Left ventricle myocardium inferior (tissue), 1 donor: ENCODE data around the gene ANXA5. TPM values are rescaled to one million over a fixed set of nuclear protein-coding genes. Genes with fewer than 3 reads are reported as not detected.

Source experiments
- DNase-seq: peaks from one replicate; pipeline ENCODE4 v3.0.0-alpha.2; 2020
- H3K27ac ChIP-seq: fragments of 200-600 bp; replicated peaks from 2 replicates; pipeline ENCODE4 v1.8.0; 2021
- H3K27me3 ChIP-seq: fragments of 200-600 bp; 2 replicates; pipeline ENCODE4 v1.8.0; 2021; ENCODE audit warnings: low read depth
- H3K36me3 ChIP-seq: fragments of 200-600 bp; 2 replicates; pipeline ENCODE4 v1.8.0; 2021
- H3K4me1 ChIP-seq: fragments of 200-600 bp; 2 replicates; pipeline ENCODE4 v1.8.0; 2021
- H3K4me3 ChIP-seq: fragments of 200-600 bp; 2 replicates; pipeline ENCODE4 v1.8.0; 2021; ENCODE audit warnings: mild to moderate bottlenecking, moderate library complexity
- H3K9me3 ChIP-seq: fragments of 200-600 bp; replicated peaks from 2 replicates; pipeline ENCODE4 v1.8.0; 2021
- intact Hi-C: fragments of 100-400 bp; cut with micrococcal nuclease; formaldehyde crosslinking; loops from one replicate; pipeline ENCODE4 v1.11.0; 2022
- total RNA-seq: library from RNA; stranded (reverse); fragmentation: NEBNext Ultra II Directional; extraction: Animal tissue kit (Norgen Biotek cat#: 25700); gene quantifications from one replicate; pipeline ENCODE4 v1.2.1, GENCODE V29; 2021
- TF ChIP-seq, protein P1 (sequence below): fragments of 200-600 bp; IDR thresholded peaks from 2 replicates; pipeline ENCODE4 v1.8.0; 2021; ENCODE audit warnings: antibody characterized with exemption, mild to moderate bottlenecking, borderline replicate concordance
- donor health status: DM: no; HTN: yes; CAD: no; lungs with severe emphysema.

The ANXA5 gene
- total RNA-seq, 1 donor from 2014 or later, result 99.7 TPM

DNA sequence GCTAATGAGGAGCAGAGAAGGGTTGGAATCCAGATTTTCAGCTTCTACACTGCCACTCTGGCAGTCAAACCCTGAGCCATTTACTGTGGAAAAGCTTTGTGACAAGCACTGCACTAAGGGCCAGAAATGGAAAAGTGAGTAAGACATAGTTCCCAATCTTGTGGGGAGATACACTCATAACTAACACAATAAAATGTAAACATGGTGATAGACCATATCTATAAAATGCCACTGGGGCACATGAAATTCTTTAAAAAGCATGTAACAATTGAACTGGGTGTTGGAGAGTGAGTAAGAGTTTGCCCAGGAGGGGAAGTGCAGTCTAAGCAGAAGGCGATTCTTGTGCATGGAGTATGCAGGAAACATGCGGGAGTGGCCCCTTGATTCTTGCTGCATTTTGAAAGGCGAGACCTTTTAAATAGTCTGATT, 32.0 kb upstream of the ANXA5 start:
- no peaks in the 10 kb centered on the region for H3K4me1 ChIP-seq
- H3K36me3 ChIP-seq, result no peaks in the 10 kb centered on the region
- intact Hi-C loops, result loop anchor here (5.0 kb wide), 2 partner anchors 267 to 357 kb away; no protein-coding TSS in a partner anchor
- H3K4me3 ChIP-seq, result no peak overlapping the region
- no peak for DNase-seq
- no peak overlapping the region for H3K27ac ChIP-seq
- TF ChIP-seq, protein P1, sequence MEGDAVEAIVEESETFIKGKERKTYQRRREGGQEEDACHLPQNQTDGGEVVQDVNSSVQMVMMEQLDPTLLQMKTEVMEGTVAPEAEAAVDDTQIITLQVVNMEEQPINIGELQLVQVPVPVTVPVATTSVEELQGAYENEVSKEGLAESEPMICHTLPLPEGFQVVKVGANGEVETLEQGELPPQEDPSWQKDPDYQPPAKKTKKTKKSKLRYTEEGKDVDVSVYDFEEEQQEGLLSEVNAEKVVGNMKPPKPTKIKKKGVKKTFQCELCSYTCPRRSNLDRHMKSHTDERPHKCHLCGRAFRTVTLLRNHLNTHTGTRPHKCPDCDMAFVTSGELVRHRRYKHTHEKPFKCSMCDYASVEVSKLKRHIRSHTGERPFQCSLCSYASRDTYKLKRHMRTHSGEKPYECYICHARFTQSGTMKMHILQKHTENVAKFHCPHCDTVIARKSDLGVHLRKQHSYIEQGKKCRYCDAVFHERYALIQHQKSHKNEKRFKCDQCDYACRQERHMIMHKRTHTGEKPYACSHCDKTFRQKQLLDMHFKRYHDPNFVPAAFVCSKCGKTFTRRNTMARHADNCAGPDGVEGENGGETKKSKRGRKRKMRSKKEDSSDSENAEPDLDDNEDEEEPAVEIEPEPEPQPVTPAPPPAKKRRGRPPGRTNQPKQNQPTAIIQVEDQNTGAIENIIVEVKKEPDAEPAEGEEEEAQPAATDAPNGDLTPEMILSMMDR, result no peak
- H3K27me3 ChIP-seq, result no peaks in the 10 kb centered on the region
- no peaks in the 10 kb centered on the region for H3K9me3 ChIP-seq

DNA sequence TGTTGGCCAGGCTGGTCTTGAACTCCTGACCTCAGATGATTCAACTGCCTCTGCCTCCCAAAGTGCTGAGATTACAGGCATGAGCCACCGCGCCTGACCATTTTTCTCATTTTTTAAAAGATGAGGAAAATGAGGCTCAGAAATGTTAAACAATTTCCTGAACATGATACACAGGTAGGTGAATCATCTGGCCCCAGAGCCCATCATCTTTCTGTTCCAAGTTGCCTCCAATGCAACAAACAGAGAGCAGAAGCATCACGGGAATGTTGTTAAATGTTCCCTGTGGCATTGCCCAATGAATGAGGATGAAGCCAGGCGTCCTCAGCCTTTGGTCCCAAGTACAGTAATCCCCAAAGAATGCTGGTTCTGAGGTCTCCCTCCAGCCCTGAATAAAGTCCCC, 31.3 kb upstream of the ANXA5 start:
- intact Hi-C loops, result loop anchor here (5.0 kb wide), 2 partner anchors 266 to 356 kb away; no protein-coding TSS in a partner anchor
- no peak overlapping the region for H3K27ac ChIP-seq
- H3K9me3 ChIP-seq, result no peaks in the 10 kb centered on the region
- TF ChIP-seq, protein P1, result no peak
- no peaks in the 10 kb centered on the region for H3K36me3 ChIP-seq
- H3K27me3 ChIP-seq, result no peaks in the 10 kb centered on the region
- DNase-seq, result no peak
- H3K4me1 ChIP-seq, result no peaks in the 10 kb centered on the region
- no peak overlapping the region for H3K4me3 ChIP-seq

DNA sequence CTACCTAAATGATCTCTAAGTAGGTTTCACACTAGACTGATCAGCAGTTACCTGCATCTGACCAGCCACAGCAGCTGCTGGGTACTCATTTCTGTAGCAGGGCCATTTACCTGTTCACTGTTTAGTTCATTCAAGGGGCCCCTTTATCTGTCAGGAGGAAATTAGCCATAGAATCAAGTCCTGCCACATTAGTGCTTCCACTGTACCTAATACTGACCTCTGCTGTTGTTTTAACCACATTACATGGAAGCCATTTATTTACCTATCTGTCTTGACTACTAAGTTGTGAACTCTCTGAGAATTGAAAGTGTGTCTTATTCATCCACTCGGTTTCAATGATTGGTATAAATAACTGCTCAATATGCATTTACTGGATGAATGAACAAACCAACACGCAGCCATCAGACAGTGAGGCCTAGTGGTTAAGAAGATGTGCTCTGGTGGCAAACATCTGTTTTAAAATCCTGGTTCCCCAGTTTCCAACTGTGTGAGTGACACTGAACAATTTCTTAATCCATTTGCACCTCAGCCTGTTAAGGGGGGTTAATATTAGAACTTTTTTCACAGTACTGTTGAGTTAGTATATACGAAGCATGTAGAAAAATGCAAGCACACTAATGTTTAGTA, 30.0 kb upstream of the ANXA5 start:
- intact Hi-C loops, result loop anchor here (5.0 kb wide), 2 partner anchors 264 to 354 kb away; no protein-coding TSS in a partner anchor
- no peak for DNase-seq
- no peaks in the 10 kb centered on the region for H3K36me3 ChIP-seq
- no peak overlapping the region for H3K4me3 ChIP-seq
- no peaks in the 10 kb centered on the region for H3K27me3 ChIP-seq
- TF ChIP-seq, protein P1, result peak; percentile 80
- no peak overlapping the region for H3K27ac ChIP-seq
- H3K9me3 ChIP-seq, result no peaks in the 10 kb centered on the region
- no peaks in the 10 kb centered on the region for H3K4me1 ChIP-seq

DNA sequence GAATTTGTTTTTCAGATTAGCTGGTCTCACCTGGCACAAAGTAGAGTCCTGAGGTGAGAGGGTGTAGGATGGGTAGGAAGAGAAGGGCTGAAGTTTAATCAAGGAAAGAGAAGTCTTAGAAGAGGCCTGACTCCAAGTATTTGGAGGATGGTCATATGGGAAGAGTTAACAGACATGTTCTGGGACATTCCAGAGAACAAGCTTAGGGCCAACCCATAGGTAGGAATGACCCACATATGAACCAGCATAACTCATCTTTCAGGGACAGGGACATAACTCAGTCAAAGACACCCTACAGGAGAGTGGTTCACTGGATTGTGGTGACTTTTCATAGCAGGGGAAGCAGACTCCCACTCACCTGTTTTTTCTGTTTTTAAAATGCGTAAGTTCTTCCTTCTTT, 27.9 kb upstream of the ANXA5 start:
- Histone ChIP-seq H3K27me3 (no peaks in the 10 kb centered on the region), H3K36me3 (no peaks in the 10 kb centered on the region), H3K4me3 (no peak overlapping the region), H3K27ac (no peak overlapping the region), H3K4me1 (no peaks in the 10 kb centered on the region), H3K9me3 (no peaks in the 10 kb centered on the region)
- DNase-seq, result no peak
- TF ChIP-seq, protein P1, result no peak
- intact Hi-C loops, result loop anchor here (5.0 kb wide), 2 partner anchors 262 to 352 kb away; no protein-coding TSS in a partner anchor

DNA sequence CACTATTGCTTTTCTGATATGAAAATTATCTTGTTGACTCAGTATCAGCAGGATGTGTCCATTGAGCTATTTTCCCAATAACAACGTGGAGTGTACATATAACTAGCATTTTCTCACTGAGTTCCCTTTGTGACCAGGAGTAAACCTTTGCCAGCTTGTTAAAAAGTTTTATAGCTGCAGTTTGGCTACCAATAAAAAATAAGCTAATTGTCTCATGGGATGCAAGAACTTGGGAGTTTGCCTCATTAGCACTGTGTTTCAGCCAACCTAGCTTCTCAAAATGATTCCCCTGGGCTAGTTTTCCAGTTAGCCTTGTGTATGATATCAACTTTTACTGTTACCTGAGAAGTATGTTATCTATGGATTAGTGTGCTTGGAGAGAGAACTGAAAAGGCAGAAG, 24.9 kb upstream of the ANXA5 start:
- H3K4me3 ChIP-seq, result no peak overlapping the region
- no peaks in the 10 kb centered on the region for H3K4me1 ChIP-seq
- no peaks in the 10 kb centered on the region for H3K9me3 ChIP-seq
- no peak overlapping the region for H3K27ac ChIP-seq
- H3K36me3 ChIP-seq, result no peaks in the 10 kb centered on the region
- no peaks in the 10 kb centered on the region for H3K27me3 ChIP-seq
- no peak for DNase-seq
- intact Hi-C loops, result no loop called here
- TF ChIP-seq, protein P1, result no peak
